ENCODE results near the gene ELK1. TPM values are rescaled to one million over a fixed set of nuclear protein-coding genes. Genes with fewer than 3 reads are reported as not detected.
"Not testable (repeated sequence)": the region's sequence is repeated elsewhere in the genome, so short reads cannot be mapped to it uniquely, and the experiment has no call there.

ELK1 gene
- total RNA-seq, 2 experiments from 2014 or later, result 67.6 to 73.2 TPM

DNA sequence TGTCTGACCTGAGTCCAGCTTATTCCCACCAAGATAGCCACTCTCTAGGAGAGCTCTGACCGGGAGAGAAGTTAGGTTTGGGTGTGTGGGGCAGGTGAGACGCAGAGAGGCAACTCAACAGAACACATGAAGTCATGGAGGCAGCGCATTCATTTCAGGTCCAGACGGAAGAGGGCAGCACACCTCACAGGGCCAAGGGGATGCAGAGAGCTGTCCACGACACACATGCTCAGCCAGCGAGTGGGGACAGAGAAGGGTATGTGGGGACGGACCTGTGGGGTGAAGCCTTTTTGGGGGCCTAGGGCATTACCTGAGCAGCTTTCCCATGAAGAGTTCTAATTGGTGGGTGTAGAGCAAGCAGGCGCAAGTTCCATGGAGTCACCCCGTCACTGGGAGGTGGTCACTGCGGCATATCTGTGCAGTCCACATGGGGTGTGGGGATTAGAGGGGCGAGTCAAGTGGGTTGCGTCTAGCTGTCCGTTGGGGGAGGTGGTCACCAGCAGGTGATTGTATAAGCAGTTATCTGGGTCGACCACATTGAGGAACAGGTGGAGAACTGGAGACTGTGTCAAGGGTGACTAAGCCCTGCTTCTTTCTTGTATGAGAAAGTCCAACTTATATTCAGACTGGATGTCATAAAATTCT is 32.9 kb upstream of the ELK1 start:
- H3K4me1 Mint-ChIP-seq (ENCODE audit: low read depth), result no peaks in the 10 kb centered on the region
- no peaks in the 10 kb centered on the region for H3K9me3 Mint-ChIP-seq
- no peaks in the 10 kb centered on the region for H3K36me3 Mint-ChIP-seq (ENCODE audit: low read depth)
- TF ChIP-seq, protein P1, sequence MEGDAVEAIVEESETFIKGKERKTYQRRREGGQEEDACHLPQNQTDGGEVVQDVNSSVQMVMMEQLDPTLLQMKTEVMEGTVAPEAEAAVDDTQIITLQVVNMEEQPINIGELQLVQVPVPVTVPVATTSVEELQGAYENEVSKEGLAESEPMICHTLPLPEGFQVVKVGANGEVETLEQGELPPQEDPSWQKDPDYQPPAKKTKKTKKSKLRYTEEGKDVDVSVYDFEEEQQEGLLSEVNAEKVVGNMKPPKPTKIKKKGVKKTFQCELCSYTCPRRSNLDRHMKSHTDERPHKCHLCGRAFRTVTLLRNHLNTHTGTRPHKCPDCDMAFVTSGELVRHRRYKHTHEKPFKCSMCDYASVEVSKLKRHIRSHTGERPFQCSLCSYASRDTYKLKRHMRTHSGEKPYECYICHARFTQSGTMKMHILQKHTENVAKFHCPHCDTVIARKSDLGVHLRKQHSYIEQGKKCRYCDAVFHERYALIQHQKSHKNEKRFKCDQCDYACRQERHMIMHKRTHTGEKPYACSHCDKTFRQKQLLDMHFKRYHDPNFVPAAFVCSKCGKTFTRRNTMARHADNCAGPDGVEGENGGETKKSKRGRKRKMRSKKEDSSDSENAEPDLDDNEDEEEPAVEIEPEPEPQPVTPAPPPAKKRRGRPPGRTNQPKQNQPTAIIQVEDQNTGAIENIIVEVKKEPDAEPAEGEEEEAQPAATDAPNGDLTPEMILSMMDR (IDR thresholded peaks at IDR 0.05), result no peak
- CTCF ChIA-PET, result no interaction called here
- DNase-seq, result no peak
- POLR2A ChIA-PET, result no interaction called here
- H3K27me3 Mint-ChIP-seq, result peaks cover 2% of the 10 kb centered on the region
- H3K4me3 Mint-ChIP-seq, result no peak overlapping the region
- intact Hi-C loops (cut with micrococcal nuclease), result no loop called here
- ATAC-seq, result no peak
- no peak overlapping the region for H3K27ac Mint-ChIP-seq

DNA sequence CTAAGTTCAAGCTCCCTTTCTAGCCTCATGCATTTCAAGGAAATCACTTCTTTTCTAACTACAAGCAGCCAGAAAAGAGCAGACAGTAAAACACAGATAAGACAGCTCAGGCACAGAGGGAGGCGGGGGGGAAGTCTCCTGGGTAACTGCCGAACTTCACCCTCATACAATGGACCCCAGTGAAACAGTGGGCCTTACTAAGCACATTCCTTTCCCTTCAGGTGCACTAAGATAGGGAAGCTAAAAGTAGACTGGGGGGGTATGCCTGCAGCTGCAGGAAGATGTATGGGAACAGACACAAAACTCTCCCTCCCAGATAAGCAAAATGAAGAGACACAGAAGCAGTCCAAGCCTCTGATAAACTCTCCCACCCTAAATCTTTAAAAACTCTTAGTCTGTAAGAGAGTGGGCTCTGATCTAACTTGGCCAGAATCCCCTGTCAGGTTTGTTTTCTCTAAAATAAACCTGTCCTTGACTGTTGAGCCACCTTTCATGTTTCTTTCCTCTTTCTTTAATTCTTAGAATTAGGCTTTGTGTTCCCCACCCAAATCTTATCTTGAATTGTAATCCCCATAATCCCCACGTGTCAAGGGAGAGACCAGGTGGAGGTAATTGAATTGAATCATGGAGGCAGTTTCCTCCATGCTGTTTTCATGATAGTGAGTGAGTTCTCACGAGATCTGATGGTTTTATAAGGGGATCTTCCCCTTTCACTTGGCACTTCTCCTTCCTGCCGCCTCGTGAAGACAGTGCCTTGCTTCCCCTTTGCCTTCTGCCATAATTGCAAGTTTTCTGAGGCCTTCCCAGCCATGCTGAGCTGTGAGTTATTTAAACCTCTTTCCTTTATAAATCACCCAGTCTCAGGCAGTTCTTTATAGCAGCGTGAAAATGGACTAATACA is 25.8 kb upstream of the ELK1 start:
- intact Hi-C loops (cut with micrococcal nuclease); H3K9me3 Mint-ChIP-seq; H3K27me3 Mint-ChIP-seq; DNase-seq; H3K4me3 Mint-ChIP-seq; POLR2A ChIA-PET; ATAC-seq; H3K4me1 Mint-ChIP-seq (ENCODE audit: low read depth); H3K27ac Mint-ChIP-seq; CTCF ChIA-PET; H3K36me3 Mint-ChIP-seq (ENCODE audit: low read depth): not testable (repeated sequence)

DNA sequence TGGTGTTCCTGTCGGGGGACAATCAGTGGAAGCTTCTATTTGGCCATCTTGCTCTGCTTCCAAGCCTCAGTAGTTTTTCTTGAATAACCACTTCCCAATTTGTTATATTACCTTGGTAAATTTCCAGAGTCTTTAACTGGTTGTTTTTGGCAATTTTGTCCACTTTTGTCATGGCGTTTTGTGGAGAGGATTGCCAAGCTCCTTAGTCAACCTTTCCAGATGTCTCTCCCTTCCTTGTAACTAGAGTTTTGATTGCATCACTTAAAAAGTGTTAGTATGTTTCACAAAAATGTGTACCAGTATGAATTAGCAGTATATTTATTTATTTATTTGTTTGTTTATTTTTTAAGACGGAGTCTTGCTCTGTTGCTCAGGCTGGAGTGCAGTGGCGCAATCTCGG is 24.4 kb upstream of the ELK1 start:
- ATAC-seq (no peak), DNase-seq (no peak)
- no peaks in the 10 kb centered on the region for H3K27me3 Mint-ChIP-seq
- H3K9me3 Mint-ChIP-seq, result no peaks in the 10 kb centered on the region
- intact Hi-C loops (cut with micrococcal nuclease), result no loop called here
- H3K36me3 Mint-ChIP-seq (ENCODE audit: low read depth), result no peaks in the 10 kb centered on the region
- ChIA-PET CTCF (no interaction called here), POLR2A (no interaction called here)
- TF ChIP-seq, protein P1 (IDR thresholded peaks at IDR 0.05), result no peak
- no peak overlapping the region for H3K4me3 Mint-ChIP-seq
- H3K27ac Mint-ChIP-seq, result no peak overlapping the region
- H3K4me1 Mint-ChIP-seq (ENCODE audit: low read depth), result no peaks in the 10 kb centered on the region

DNA sequence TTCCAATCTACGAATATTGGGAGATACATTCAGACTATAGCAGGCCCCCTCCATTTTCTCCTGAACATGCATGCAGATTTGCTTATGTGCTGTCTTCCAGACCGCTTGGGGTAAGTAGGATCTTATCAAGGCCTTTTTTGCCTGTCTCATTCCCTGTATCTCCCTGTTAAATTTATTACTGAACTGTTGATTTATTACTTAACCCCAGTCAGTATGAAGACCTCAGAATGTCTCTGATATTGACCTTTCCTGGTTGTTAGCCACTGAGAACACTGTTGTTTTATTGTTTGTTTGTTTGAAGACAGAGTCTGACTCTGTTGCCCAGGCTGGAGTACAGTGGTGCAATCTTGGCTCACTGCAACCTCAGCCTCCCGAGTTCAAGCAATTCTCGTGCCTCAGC is 15.4 kb upstream of the ELK1 start:
- H3K9me3 Mint-ChIP-seq; H3K27me3 Mint-ChIP-seq; H3K27ac Mint-ChIP-seq; H3K4me3 Mint-ChIP-seq; H3K36me3 Mint-ChIP-seq (ENCODE audit: low read depth); intact Hi-C loops (cut with micrococcal nuclease); ATAC-seq; DNase-seq; POLR2A ChIA-PET: not testable (repeated sequence)
- CTCF ChIA-PET, result interaction anchor here (1.1 kb wide), 1 partner anchor 361 kb away, joined by 3 read pairs; no protein-coding TSS in a partner anchor
- peaks cover 18% of the 10 kb centered on the region for H3K4me1 Mint-ChIP-seq (ENCODE audit: low read depth)

DNA sequence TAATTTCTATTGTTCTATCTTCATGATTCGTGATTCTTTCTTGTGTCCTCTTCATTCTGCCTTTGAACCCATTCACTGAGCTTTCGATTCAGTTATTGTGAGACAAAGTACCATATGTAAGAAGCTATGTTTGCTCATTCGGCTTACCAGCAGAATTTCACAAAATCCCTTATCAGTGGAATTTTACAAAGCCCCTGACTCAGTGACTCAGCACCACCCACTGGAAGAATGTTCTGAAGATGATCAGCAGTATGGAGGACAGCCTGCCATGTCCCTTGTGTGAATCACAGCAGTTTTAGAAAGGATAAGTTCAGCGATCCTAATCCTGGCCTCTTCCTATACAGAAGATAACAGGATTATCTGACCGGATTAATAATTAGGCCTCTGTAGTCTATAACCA is 14.4 kb upstream of the ELK1 start:
- no peak for DNase-seq
- Mint-ChIP-seq H3K4me3 (no peak overlapping the region), H3K27ac (no peak overlapping the region), H3K27me3 (no peaks in the 10 kb centered on the region), H3K4me1 (ENCODE audit: low read depth) (peaks cover 22% of the 10 kb centered on the region), H3K9me3 (no peaks in the 10 kb centered on the region), H3K36me3 (ENCODE audit: low read depth) (peaks cover 7% of the 10 kb centered on the region)
- TF ChIP-seq, protein P1 (IDR thresholded peaks at IDR 0.05), result no peak
- ChIA-PET CTCF (no interaction called here), POLR2A (no interaction called here)
- ATAC-seq, result no peak
- intact Hi-C loops (cut with micrococcal nuclease), result no loop called here
